Tibial artery (tissue), 4 donors: ENCODE results near the gene ADAM33.

ENCODE experiments used
- DNase-seq, 2 donors: peaks; one replicate each; pipeline ENCODE4 v3.0.0-alpha.2; 2019
- H3K27ac ChIP-seq, 2 donors: fragments of 200-600 bp; sonication (generic) in 1 of 2; 1 replicate in 1 of 2; 2 replicates in 1 of 2; pipeline ENCODE4 v1.5.1; 2018 to 2019; ENCODE audit warnings: mild to moderate bottlenecking in 1 of 2
- H3K27me3 ChIP-seq, 2 donors: fragments of 200-600 bp; sonication (generic) in 1 of 2; one replicate each; pipeline versions ENCODE4 v1.5.1 to v1.6.0; 2016 to 2019
- H3K36me3 ChIP-seq, 3 donors: fragments of 200-600 bp; sonication (generic) in 2 of 3; one replicate each; pipeline ENCODE4 v1.5.1; 2016 to 2019; ENCODE audit warnings: mild to moderate bottlenecking in 2 of 3
- H3K4me1 ChIP-seq, 4 donors: fragments of 200-600 bp; sonication (generic) in 2 of 4; 1 replicate in 3 of 4; 2 replicates in 1 of 4; pipeline ENCODE4 v1.5.1; 2016 to 2019
- H3K4me3 ChIP-seq, 2 donors: fragments of 200-600 bp; sonication (generic) in 1 of 2; 1 replicate in 1 of 2; 2 replicates in 1 of 2; pipeline ENCODE4 v1.5.1; 2018 to 2019; ENCODE audit warnings: mild to moderate bottlenecking in 2 of 2
- H3K9me3 ChIP-seq, 3 donors: fragments of 200-600 bp; sonication (generic) in 1 of 3; one replicate each; pipeline ENCODE4 v1.5.1; 2016 to 2019
- CTCF ChIP-seq, 2 experiments: fragments of 200-600 bp in 1 of 2; fragments of 450-650 bp in 1 of 2; IDR thresholded peaks; one replicate each; pipeline ENCODE4 v1.5.1; 2017 to 2019; ENCODE audit warnings: antibody characterized with exemption in 2 of 2, mild to moderate bottlenecking in 1 of 2, moderate library complexity in 1 of 2
- intact Hi-C: fragments of 100-400 bp; cut with DNase I; formaldehyde crosslinking; loops from one replicate; pipeline ENCODE4 v1.15.0; 2023; ENCODE audit warnings: low total_unique reads

ADAM33 gene

DNA sequence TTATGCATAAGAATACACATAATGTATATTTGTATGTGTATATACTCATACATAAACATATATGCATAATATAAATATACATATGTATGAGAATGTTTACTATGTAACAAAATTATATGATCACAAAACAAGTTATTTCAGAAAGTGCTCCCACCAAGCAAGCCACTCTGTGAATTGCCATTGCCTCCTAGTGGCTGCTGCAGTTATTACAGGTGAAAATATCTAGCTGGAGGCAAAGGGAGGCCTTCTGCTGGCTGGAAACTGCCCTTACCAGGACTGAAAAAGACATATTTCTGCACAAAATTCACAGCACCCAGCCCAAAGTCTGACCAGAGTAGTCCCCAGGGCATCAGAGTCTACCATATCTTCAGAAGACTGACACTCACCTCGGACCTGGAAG, 14.4 kb upstream of the ADAM33 start:
- no peak for DNase-seq
- Histone ChIP-seq H3K36me3 (no peaks in the 10 kb centered on the region), H3K4me1 (no peaks in the 10 kb centered on the region), H3K9me3 (peaks cover 0 to 9% (median 7%) of the 10 kb centered on the region in 3 donors), H3K27ac (no peak overlapping the region), H3K27me3 (no peaks in the 10 kb centered on the region), H3K4me3 (no peak overlapping the region)
- intact Hi-C loops: no loop called here
- TF ChIP-seq CTCF (IDR thresholded peaks at IDR 0.05): no peak

- no peaks in the 10 kb centered on the region for H3K36me3 ChIP-seq
- H3K4me1 ChIP-seq: no peaks in the 10 kb centered on the region
- TF ChIP-seq CTCF (IDR thresholded peaks at IDR 0.05): no peak
- DNase-seq: no peak
- intact Hi-C loops: no loop called here
- no peak overlapping the region for H3K27ac ChIP-seq
- H3K27me3 ChIP-seq: no peaks in the 10 kb centered on the region
- H3K9me3 ChIP-seq: peaks cover 0 to 9% (median 7%) of the 10 kb centered on the region in 3 donors
- H3K4me3 ChIP-seq: no peak overlapping the region
Observed at GRCh38 chr20:3694864-3695263, 13.1 kb upstream of the ADAM33 start.

DNA sequence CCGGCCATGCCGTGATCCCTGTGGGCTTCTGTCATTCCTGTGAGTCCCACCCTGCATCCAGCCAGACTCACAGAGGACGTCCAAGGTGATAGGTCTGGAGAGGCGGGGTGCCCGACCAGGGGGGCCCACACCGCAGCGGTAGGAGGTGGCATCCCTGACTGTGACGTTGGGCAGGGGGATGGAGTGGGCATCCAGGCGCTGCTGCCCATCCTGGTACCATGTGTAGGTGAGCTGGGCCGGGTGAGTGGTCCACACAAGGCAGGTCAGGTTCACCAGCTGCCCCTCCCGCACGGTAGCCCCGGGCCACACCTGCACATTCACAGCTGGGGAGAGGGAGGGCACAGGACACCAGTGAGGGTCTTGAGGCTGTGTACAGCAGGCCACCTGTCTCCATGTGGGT, 11.6 kb upstream of the ADAM33 start:
- no peak for DNase-seq
- H3K27ac ChIP-seq: no peak overlapping the region
- TF ChIP-seq CTCF (IDR thresholded peaks at IDR 0.05): no peak
- H3K4me1 ChIP-seq: no peaks in the 10 kb centered on the region
- peaks cover 0 to 9% (median 7%) of the 10 kb centered on the region in 3 donors for H3K9me3 ChIP-seq
- no peaks in the 10 kb centered on the region for H3K36me3 ChIP-seq
- H3K27me3 ChIP-seq: no peaks in the 10 kb centered on the region
- intact Hi-C loops: no loop called here
- H3K4me3 ChIP-seq: no peak overlapping the region

DNA sequence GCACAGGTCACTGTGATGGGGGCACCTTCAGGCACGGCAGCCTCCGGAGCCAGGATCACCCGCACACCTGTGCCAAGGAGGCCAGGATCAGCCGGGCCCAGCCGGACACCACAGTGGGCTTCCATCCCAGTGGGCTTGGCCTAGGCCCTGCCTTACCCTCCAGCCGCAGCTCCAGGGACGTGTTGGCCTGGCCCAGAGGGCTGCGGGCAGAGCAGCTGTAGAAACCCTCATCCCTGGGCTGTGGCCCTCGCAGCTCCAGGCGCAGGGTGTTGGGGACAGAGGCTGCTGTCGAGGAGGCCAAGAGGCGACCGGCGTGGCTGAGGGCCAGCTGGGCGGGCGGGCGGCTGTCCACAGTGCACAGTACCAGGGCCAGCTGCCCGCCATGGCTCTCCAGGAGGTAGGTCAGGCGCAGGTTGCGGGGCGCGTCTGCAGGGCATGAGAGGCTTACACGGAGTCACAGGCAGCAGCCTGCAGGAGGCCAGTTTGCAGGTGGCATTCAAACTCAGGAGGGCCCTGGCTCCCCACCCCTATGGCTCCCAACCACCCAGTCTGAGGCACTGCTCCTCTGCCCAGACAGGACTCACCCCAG, 11.0 kb upstream of the ADAM33 start:
- Histone ChIP-seq H3K27me3 (no peaks in the 10 kb centered on the region), H3K27ac (no peak overlapping the region), H3K4me3 (no peak overlapping the region), H3K36me3 (no peaks in the 10 kb centered on the region), H3K4me1 (peaks cover 0 to 3% (median 1%) of the 10 kb centered on the region in 4 donors), H3K9me3 (peaks cover 0 to 9% (median 7%) of the 10 kb centered on the region in 3 donors)
- TF ChIP-seq CTCF (IDR thresholded peaks at IDR 0.05): no peak
- intact Hi-C loops: no loop called here
- DNase-seq: no peak

- Histone ChIP-seq H3K27me3 (no peaks in the 10 kb centered on the region), H3K9me3 (peaks cover 0 to 8% (median 7%) of the 10 kb centered on the region in 3 donors), H3K4me1 (peaks cover 3 to 12% (median 9%) of the 10 kb centered on the region in 4 donors), H3K4me3 (no peak overlapping the region), H3K36me3 (no peaks in the 10 kb centered on the region), H3K27ac (no peak overlapping the region)
- DNase-seq: no peak
- TF ChIP-seq CTCF (IDR thresholded peaks at IDR 0.05): no peak
- intact Hi-C loops: no loop called here
Observed at GRCh38 chr20:3691897-3692296, 10.1 kb upstream of the ADAM33 start.

GRCh38 chr20:3691306-3691705, 9.5 kb upstream of the ADAM33 start:
- intact Hi-C loops: no loop called here

More at GRCh38 chr20:3691306-3691705, 9.5 kb upstream of the ADAM33 start:
- H3K36me3 ChIP-seq: no peaks in the 10 kb centered on the region
- H3K9me3 ChIP-seq: peaks cover 0 to 2% (median 2%) of the 10 kb centered on the region in 3 donors
- H3K4me3 ChIP-seq: no peak overlapping the region
- DNase-seq: no peak
- no peak overlapping the region for H3K27ac ChIP-seq
- TF ChIP-seq CTCF (IDR thresholded peaks at IDR 0.05): no peak
- H3K4me1 ChIP-seq: peaks cover 3 to 18% (median 14%) of the 10 kb centered on the region in 4 donors
- H3K27me3 ChIP-seq: no peaks in the 10 kb centered on the region
